22Rv1 (cell line): ENCODE measurements around the gene ATP1A4.

ENCODE experiments used
- ZFX ChIP-seq: fragments of 450-650 bp; IDR thresholded peaks from 2 replicates; pipeline ENCODE4 v1.6.1; 2017; ENCODE audit warnings: antibody characterized with exemption, borderline replicate concordance
- TF ChIP-seq, protein P1 (sequence below): fragments of 450-650 bp; IDR thresholded peaks from 2 replicates; pipeline ENCODE4 v1.5.1; 2017; ENCODE audit warnings: mild to moderate bottlenecking

- TF ChIP-seq, protein P1, sequence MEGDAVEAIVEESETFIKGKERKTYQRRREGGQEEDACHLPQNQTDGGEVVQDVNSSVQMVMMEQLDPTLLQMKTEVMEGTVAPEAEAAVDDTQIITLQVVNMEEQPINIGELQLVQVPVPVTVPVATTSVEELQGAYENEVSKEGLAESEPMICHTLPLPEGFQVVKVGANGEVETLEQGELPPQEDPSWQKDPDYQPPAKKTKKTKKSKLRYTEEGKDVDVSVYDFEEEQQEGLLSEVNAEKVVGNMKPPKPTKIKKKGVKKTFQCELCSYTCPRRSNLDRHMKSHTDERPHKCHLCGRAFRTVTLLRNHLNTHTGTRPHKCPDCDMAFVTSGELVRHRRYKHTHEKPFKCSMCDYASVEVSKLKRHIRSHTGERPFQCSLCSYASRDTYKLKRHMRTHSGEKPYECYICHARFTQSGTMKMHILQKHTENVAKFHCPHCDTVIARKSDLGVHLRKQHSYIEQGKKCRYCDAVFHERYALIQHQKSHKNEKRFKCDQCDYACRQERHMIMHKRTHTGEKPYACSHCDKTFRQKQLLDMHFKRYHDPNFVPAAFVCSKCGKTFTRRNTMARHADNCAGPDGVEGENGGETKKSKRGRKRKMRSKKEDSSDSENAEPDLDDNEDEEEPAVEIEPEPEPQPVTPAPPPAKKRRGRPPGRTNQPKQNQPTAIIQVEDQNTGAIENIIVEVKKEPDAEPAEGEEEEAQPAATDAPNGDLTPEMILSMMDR: no peak
- no peak for TF ChIP-seq ZFX
Observed at GRCh38 chr1:160130486-160130885, 20.9 kb upstream of the ATP1A4 start.
